GOT3 (cell line): Measurements from ENCODE around the gene ZNF440.

Experiments used
- DNase-seq: peaks from one replicate; lab custom pipeline; 2025; ENCODE audit warnings: mixed read lengths; lab: John Stamatoyannopoulos, UW

The ZNF440 gene

GRCh38 chr19:11882606-11883005, 68.5 kb downstream of the ZNF440 start:
- no peak for DNase-seq
